ENCODE data around the gene KRT6B.
"Not testable (repeated sequence)": the region's sequence is repeated elsewhere in the genome, so short reads cannot be mapped to it uniquely, and the experiment has no call there.

DNA sequence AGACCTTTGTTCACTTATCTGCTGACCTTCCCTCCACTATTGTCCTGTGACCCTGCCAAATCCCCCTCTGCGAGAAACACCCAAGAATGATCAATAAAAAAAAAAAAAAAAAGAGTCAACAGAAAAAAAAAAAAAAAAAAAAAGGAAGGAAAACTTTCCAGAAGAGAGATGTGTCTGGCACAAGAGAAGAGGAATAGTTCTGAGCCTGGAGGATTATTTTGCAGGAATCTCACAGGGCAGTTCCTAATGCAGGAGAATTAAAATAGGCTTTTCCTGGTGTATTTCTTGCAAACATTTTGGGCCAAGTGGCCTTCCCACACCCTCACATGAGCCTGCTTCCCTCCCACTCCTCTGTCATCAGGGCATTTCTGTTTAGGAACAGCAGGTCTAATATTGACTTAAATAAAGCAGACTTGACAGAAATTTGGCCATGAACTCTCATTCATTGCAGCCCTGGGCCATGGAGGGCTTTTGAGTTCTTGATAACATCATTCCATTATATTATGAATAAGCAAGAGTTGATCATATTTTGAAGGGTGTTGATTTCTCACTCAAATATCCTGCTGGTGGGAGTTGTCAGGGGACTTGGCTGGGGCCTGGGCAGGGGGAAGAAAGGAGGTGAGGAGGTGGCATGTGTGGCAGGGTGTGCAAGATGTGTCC is 41.2 kb downstream of the KRT6B start:
- TF ChIP-seq, protein P1, sequence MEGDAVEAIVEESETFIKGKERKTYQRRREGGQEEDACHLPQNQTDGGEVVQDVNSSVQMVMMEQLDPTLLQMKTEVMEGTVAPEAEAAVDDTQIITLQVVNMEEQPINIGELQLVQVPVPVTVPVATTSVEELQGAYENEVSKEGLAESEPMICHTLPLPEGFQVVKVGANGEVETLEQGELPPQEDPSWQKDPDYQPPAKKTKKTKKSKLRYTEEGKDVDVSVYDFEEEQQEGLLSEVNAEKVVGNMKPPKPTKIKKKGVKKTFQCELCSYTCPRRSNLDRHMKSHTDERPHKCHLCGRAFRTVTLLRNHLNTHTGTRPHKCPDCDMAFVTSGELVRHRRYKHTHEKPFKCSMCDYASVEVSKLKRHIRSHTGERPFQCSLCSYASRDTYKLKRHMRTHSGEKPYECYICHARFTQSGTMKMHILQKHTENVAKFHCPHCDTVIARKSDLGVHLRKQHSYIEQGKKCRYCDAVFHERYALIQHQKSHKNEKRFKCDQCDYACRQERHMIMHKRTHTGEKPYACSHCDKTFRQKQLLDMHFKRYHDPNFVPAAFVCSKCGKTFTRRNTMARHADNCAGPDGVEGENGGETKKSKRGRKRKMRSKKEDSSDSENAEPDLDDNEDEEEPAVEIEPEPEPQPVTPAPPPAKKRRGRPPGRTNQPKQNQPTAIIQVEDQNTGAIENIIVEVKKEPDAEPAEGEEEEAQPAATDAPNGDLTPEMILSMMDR (IDR thresholded peaks at IDR 0.05): not testable (repeated sequence)
- not testable (repeated sequence) for TF ChIP-seq EP300, POLR2A (IDR thresholded peaks at IDR 0.05)

All from ovary (tissue), 3 donors.